IPS-18a (cell line): ENCODE data around the gene NFIC.
"Not testable (repeated sequence)": the region's sequence is repeated elsewhere in the genome, so short reads cannot be mapped to it uniquely, and the experiment has no call there.

ENCODE experiments used
- H3K27ac ChIP-seq: one replicate; pipeline ENCODE4 v1.5.1; 2013; ENCODE audit warnings: low read length
- H3K27me3 ChIP-seq: one replicate; pipeline ENCODE4 v1.6.1; 2013; ENCODE audit warnings: mild to moderate bottlenecking, low read length; ENCODE audit not compliant: control insufficient read depth, insufficient read depth
- H3K36me3 ChIP-seq: one replicate; pipeline ENCODE4 v1.6.1; 2013; ENCODE audit warnings: low read depth, low read length; ENCODE audit not compliant: control insufficient read depth
- H3K4me1 ChIP-seq: one replicate; pipeline ENCODE4 v1.6.1; 2013; ENCODE audit warnings: low read depth, low read length; ENCODE audit not compliant: control insufficient read depth
- H3K4me3 ChIP-seq: one replicate; pipeline ENCODE4 v1.5.1; 2013; ENCODE audit warnings: low read length
- H3K9ac ChIP-seq: one replicate; pipeline ENCODE4 v1.6.1; 2013; ENCODE audit warnings: mild to moderate bottlenecking, low read length, moderate library complexity
- H3K9me3 ChIP-seq: one replicate; pipeline ENCODE4 v1.6.1; 2013; ENCODE audit warnings: low read depth, low read length; ENCODE audit not compliant: control insufficient read depth

Gene NFIC

DNA sequence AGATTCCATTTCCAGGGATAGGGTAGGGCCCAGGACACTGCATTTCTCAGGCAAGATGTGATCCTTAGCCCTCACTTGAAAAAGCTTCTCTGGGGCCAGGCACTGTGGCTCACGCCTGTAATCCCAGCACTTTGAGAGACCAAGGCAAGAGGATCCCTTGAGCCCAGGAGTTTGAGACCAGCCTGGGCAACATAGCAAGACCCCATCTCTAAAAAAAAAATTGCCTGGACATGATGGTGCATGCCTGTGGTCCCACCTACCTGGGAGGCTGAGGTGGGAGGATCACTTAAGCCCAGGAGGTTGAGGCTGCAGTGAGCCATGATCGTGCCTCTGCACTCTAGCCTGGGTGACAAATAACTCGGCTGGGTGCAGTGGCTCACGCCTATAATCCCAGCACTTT, 80.3 kb downstream of the NFIC start:
- H3K36me3 ChIP-seq, H3K4me1 ChIP-seq, H3K27ac ChIP-seq, H3K9me3 ChIP-seq, H3K27me3 ChIP-seq, H3K9ac ChIP-seq, H3K4me3 ChIP-seq: not testable (repeated sequence)

DNA sequence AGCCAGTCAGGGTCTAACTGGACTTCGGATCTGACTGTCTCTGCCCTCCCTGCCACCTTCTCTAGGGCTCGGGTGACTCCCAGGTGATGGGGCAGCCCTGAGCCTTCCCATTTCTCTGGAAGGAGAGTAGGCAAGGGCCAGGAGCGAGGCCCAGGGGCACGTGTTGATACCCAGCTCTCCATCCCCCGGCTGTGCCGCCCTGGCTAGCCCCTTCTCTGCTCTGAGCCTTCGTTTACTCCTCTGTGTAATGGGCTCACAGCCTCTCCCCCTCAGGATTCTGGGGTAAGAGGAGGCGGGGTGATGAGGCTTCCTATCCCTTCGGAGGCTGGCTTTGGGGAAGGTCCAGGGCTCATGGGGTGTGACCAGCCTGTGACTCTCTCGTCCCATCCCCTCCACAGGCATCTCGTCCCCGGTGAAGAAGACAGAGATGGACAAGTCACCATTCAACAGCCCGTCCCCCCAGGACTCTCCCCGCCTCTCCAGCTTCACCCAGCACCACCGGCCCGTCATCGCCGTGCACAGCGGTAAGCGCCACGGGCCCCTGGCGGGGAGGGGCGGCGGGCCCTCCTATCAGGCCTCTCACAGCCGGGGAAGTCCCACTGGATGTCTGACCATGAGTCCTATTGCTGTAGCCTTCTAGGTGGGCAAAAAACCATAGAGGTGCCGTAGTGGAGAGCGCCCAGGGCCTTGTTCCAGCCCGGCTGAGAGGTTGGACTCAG, 82.4 kb downstream of the NFIC start:
- H3K27ac ChIP-seq, result no peak overlapping the region
- no peak overlapping the region for H3K9ac ChIP-seq
- no peaks in the 10 kb centered on the region for H3K9me3 ChIP-seq
- H3K27me3 ChIP-seq, result no peaks in the 10 kb centered on the region
- H3K4me1 ChIP-seq, result no peaks in the 10 kb centered on the region
- H3K4me3 ChIP-seq, result no peak overlapping the region
- no peaks in the 10 kb centered on the region for H3K36me3 ChIP-seq

DNA sequence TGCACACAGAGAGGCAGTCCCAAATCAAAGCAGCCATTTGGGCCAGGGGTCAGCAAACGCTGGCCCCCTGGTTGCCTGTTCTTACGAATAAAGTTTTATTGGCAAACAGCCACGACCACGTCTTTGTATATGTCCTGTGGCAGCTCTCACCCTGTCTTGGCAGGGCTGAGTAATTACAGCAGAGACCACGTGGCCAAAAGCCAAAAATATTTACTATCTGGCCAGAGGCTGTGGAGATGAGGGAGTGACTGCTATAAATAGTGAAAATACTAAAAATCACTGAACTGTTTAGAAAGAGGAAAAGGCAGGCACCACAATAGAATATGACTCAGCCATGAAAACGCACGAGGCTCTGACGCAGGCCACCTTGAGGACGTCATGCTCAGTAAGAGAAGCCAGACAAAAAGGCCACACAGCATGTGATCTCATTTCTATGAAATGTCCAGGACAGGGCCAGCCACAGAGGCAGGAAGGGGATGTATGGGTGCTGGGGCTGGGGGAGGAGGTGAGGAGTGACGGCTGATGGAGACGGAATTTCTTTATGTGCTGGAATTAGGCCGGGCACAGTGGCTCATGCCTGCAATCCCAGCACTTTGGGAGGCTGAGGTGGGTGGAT, 84.5 kb downstream of the NFIC start:
- H3K9me3 ChIP-seq, result no peaks in the 10 kb centered on the region
- H3K27ac ChIP-seq, result no peak overlapping the region
- no peaks in the 10 kb centered on the region for H3K27me3 ChIP-seq
- H3K36me3 ChIP-seq, result no peaks in the 10 kb centered on the region
- H3K4me1 ChIP-seq, result no peaks in the 10 kb centered on the region
- H3K4me3 ChIP-seq, result no peak overlapping the region
- H3K9ac ChIP-seq, result no peak overlapping the region

DNA sequence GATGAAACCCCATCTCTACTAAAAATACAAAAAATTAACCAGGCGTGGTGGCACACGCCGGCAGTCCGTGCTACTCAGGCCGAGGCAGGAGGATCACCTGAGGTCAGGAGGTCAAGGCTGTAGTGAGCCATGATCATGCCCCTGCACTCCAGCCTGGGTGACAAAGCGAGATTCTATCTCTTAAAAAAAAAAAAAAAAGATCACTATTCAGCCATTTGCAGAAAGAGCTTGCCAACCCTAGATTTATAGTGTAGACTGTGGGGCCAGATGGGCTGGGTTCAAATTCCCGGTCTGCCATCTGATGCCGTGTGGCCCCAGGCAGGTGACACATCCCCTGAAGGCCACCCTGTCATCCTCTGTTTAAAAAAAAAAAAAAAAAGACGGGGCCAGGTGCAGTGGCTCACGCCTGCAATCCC, 85.1 kb downstream of the NFIC start:
- Histone ChIP-seq H3K27me3 (no peaks in the 10 kb centered on the region), H3K9ac (no peak overlapping the region), H3K27ac (no peak overlapping the region), H3K4me3 (no peak overlapping the region), H3K4me1 (no peaks in the 10 kb centered on the region), H3K36me3 (no peaks in the 10 kb centered on the region), H3K9me3 (no peaks in the 10 kb centered on the region)

DNA sequence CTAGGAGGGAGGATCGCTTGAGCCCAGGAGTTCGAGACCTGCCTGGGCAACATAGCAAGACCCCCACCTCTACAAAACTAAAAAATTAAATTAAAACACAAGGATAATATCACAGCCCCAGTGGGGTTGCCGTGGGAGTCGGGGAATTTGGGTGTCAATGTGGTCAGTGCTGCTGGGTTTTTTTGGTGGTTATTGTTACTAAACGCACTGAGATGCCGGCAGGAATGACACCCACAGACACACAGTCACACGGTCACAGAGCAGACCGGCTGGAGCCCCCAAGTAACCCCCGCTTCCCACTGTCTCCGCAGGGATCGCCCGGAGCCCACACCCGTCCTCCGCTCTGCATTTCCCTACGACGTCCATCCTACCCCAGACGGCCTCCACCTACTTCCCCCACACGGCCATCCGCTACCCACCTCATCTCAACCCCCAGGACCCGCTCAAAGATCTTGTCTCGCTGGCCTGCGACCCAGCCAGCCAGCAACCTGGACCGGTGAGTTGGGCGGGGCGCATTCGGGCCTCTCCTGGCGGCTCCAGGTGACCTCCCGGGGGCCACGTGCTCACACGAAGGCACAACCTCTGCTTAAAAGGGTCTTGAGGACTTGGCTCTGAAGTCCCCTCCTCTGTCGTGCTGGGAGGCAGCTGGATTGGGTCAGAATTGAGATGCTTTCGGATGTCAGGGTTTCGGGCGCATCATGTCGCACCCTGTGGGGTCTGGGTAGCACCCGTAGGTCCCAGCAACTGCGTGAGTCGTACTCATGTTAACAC, 86.0 kb downstream of the NFIC start:
- Histone ChIP-seq H3K27ac (no peak overlapping the region), H3K4me1 (no peaks in the 10 kb centered on the region), H3K4me3 (no peak overlapping the region), H3K9me3 (no peaks in the 10 kb centered on the region), H3K36me3 (no peaks in the 10 kb centered on the region), H3K9ac (no peak overlapping the region), H3K27me3 (peaks cover 6% of the 10 kb centered on the region)

DNA sequence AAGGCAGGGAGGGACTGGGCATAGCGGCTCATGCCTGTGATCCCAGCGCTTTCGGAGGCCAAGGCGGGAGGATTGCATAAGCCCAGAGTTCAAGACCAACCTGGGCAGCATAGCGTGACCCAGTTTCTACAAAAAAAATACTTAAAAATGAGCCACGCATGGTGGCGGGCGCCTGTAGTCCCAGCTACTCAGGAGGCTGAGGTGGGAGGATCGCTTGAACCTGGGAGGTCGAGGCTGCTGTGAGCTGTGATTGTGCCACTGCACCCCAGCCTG, 86.5 kb downstream of the NFIC start:
- H3K36me3 ChIP-seq, H3K4me1 ChIP-seq, H3K27ac ChIP-seq, H3K4me3 ChIP-seq, H3K9me3 ChIP-seq, H3K9ac ChIP-seq: not testable (repeated sequence)
- peaks cover 11% of the 10 kb centered on the region for H3K27me3 ChIP-seq

DNA sequence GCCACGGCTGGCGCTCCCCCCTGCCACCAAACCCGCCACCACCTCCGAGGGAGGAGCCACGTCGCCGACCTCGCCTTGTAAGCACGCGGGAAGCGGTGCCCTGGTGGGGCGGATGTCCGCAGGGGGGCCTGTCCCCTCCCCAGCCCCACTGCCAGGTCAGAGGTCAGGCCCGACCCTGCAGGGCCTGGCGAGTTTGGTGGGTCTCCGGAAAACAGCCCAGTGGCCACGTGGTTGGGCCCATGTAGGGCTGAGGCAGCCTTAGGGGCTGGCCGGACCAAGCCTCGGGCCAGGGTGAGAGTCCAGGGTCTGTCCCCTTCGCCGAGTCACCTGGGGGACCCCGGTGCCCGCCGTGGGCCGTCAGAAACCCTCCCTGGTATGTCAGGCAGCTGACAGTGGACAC, 87.5 kb downstream of the NFIC start:
- H3K27ac ChIP-seq, result no peak overlapping the region
- H3K36me3 ChIP-seq, result no peaks in the 10 kb centered on the region
- H3K9ac ChIP-seq, result no peak overlapping the region
- no peak overlapping the region for H3K4me3 ChIP-seq
- H3K4me1 ChIP-seq, result peaks cover 4% of the 10 kb centered on the region
- peaks cover 21% of the 10 kb centered on the region for H3K27me3 ChIP-seq
- no peaks in the 10 kb centered on the region for H3K9me3 ChIP-seq

DNA sequence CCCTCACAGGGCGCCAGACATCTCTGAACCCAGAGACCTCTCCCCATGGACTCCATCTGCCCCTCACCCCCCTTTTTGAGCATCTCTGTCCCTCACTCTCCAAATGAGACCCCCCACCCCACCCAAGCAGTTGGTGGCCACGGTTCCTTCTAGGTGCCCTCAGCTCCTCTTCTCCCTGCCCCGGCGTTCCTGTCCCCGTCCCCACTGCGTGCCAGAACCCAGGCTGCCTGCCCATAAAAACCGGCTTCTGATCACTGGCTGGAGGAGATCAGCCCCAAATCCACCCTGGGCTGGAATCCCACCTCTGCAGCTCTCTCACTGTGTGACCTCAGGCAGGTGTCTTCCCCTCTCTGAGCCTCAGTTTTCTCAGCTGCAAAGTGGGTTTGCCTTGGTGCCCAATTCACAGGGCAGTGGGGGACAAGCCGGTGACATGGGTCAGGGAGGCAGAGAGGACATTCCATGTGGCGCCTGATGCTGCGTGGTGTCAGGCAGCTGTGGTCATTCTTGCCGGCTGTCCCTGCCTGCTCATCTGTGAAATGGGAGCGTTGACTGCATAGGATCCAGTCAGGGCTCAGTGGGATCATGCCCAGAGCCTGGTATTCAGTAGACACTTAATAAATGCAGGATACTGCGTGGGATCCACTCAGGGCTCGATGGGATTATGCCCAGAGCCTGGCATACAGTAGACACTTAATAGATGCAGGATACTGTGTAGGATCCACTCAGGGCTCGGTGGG, 88.4 kb downstream of the NFIC start:
- no peaks in the 10 kb centered on the region for H3K36me3 ChIP-seq
- no peaks in the 10 kb centered on the region for H3K9me3 ChIP-seq
- H3K27ac ChIP-seq, result no peak overlapping the region
- no peak overlapping the region for H3K4me3 ChIP-seq
- peaks cover 4% of the 10 kb centered on the region for H3K4me1 ChIP-seq
- H3K9ac ChIP-seq, result no peak overlapping the region
- peaks cover 31% of the 10 kb centered on the region for H3K27me3 ChIP-seq

DNA sequence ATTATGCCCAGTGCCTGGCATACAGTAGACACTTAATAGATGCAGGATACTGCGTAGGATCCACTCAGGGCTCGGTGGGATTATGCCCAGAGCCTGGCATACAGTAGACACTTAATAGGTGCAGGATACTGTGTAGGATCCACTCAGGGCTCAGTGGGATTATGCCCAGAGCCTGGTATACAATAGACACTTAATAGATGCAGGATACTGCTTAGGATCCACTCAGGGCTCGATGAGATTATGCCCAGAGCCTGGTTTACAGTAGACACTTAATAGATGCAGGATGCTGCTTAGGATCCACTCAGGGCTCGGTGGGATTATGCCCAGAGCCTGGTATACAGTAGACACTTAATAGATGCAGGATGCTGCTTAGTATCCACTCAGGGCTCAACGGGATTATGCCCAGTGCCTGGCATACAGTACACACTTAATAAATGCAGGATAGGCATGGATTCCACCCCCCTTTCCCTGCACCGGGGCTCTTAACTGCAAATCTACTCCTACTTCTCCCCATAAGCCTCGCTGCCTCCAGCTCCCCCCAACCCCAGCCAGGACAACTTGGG, 89.1 kb downstream of the NFIC start:
- peaks cover 4% of the 10 kb centered on the region for H3K4me1 ChIP-seq
- no peak overlapping the region for H3K27ac ChIP-seq
- peaks cover 37% of the 10 kb centered on the region for H3K27me3 ChIP-seq
- H3K9me3 ChIP-seq, result no peaks in the 10 kb centered on the region
- no peak overlapping the region for H3K4me3 ChIP-seq
- no peak overlapping the region for H3K9ac ChIP-seq
- H3K36me3 ChIP-seq, result no peaks in the 10 kb centered on the region

DNA sequence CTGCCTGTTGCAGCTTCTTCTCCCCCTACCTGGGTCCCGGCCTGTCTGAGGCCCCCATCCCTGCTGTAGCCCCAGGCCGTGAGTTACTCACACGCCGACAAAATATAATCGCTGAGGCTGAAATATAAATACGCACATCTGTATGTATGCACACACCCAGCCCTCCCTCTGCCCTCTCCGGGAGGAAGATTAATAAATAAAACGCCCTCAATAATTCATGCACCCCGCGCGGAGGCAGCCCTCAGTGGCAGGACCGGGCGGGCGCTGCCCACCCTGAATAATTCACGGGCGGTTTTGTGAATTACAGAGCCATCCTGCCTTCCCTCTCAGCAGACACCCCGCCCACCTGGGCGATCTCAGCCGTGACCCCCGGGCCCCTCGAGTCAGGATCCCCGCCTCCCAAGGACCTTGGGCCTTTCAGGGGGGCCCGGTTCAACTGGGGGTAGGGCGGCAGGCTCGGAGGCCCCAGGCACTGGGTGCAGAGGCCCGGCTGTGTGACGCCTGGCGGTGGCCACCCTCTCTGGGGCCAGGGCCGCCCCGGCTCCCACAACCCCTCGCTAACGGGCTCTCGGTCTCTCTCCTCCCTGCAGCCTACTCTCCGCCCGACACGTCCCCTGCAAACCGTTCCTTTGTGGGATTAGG, 89.7 kb downstream of the NFIC start:
- Histone ChIP-seq H3K9ac (no peak overlapping the region), H3K4me1 (peaks cover 4% of the 10 kb centered on the region), H3K9me3 (no peaks in the 10 kb centered on the region), H3K36me3 (no peaks in the 10 kb centered on the region), H3K27me3 (peaks cover 43% of the 10 kb centered on the region), H3K27ac (no peak overlapping the region), H3K4me3 (no peak overlapping the region)

DNA sequence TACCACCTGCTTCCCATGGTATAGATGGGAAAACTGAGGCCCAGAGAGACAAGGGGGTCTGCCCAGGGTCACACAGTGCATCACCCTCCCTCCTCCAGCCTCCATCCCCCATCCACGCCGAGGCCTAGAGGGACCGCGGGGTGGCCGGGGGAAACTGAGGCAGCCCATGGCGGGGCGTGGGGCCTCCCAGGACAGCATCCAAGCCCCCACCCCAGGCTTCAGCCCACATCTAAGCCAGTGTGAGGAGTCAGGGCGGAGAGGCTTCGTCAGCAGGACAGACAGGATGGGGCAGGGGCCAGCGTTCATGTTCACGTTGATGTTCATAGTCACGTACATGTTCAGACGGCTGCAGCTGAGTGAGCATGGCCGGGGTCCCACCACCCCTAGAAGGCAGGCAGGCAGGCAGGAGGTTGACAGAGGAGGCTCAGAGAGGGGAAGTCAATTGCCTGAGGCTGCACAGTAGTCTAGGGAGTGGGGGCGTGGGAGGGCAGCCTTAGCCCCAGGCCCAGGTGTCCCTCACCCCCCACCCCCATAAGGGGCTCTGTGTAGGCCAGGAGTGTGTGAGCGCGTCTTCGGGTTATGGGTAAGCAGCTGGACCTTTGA, 90.6 kb downstream of the NFIC start:
- H3K4me3 ChIP-seq, result no peak overlapping the region
- H3K27ac ChIP-seq, result no peak overlapping the region
- H3K36me3 ChIP-seq, result no peaks in the 10 kb centered on the region
- H3K4me1 ChIP-seq, result peaks cover 4% of the 10 kb centered on the region
- no peaks in the 10 kb centered on the region for H3K9me3 ChIP-seq
- no peak overlapping the region for H3K9ac ChIP-seq
- peaks cover 50% of the 10 kb centered on the region for H3K27me3 ChIP-seq
